Skeletal muscle cell (primary cell): ENCODE data around the gene DUSP10.
A peak's percentile ranks its signal among the peaks of the same experiment; 100 is the strongest.

Experiments
- DNase-seq: peaks from one replicate; pipeline ENCODE4 v3.0.0-alpha.2; 2010; ENCODE audit warnings: low read depth
- H3K4me3 ChIP-seq: 2 replicates; pipeline ENCODE4 v1.5.1; 2011; ENCODE audit warnings: low read depth, mild to moderate bottlenecking, control low read depth, low read length, moderate library complexity

The DUSP10 gene

GRCh38 chr1:221672965-221673364, 68.9 kb downstream of the DUSP10 start:
- DNase-seq = no peak
- H3K4me3 ChIP-seq = no peak overlapping the region

GRCh38 chr1:221672239-221672645, 69.6 kb downstream of the DUSP10 start:
- no peak overlapping the region for H3K4me3 ChIP-seq
- DNase-seq = peak; percentile 78

GRCh38 chr1:221670081-221670480, 71.8 kb downstream of the DUSP10 start:
- DNase-seq = no peak

GRCh38 chr1:221669441-221669840, 72.4 kb downstream of the DUSP10 start:
- DNase-seq = no peak
- no peak overlapping the region for H3K4me3 ChIP-seq

More at GRCh38 chr1:221670081-221670480, 71.8 kb downstream of the DUSP10 start:
- H3K4me3 ChIP-seq = no peak overlapping the region

- DNase-seq = peak; percentile 60
- no peak overlapping the region for H3K4me3 ChIP-seq
Measured at GRCh38 chr1:221667504-221667903, 74.4 kb downstream of the DUSP10 start.

- DNase-seq = no peak
- no peak overlapping the region for H3K4me3 ChIP-seq
Measured at GRCh38 chr1:221664253-221664652, 77.6 kb downstream of the DUSP10 start.

- no peak overlapping the region for H3K4me3 ChIP-seq
- DNase-seq = no peak
Measured at GRCh38 chr1:221663321-221663720, 78.6 kb downstream of the DUSP10 start.

GRCh38 chr1:221655766-221656305, 86.1 kb downstream of the DUSP10 start:
- no peak for DNase-seq
- H3K4me3 ChIP-seq = no peak overlapping the region
